Measurements from ENCODE around the gene KLHL28. TPM values are rescaled to one million over a fixed set of nuclear protein-coding genes. Genes with fewer than 3 reads are reported as not detected.

Gene KLHL28
- total RNA-seq, 2 donors from 2014 or later = 13.8 to 16.5 TPM

- no peaks in the 10 kb centered on the region for H3K27me3 Mint-ChIP-seq
- peak overlapping the region in 1 of 2 donors; percentile 40 for H3K27ac Mint-ChIP-seq
- H3K4me1 Mint-ChIP-seq (ENCODE audit: low read depth in 2 of 2) = peaks cover 17 to 20% of the 10 kb centered on the region in 2 donors
- no peaks in the 10 kb centered on the region for H3K36me3 Mint-ChIP-seq
- no peaks in the 10 kb centered on the region for H3K9me3 Mint-ChIP-seq
- DNase-seq (ENCODE audit: low spot score) = no peak
- no peak overlapping the region for H3K4me3 Mint-ChIP-seq
- no peak for ATAC-seq
Observed at GRCh38 chr14:44952391-44953110, 9.2 kb downstream of the KLHL28 start.

GRCh38 chr14:44951051-44951450, 10.7 kb downstream of the KLHL28 start:
- ATAC-seq = no peak
- Mint-ChIP-seq H3K4me3 (no peak overlapping the region), H3K27me3 (no peaks in the 10 kb centered on the region), H3K4me1 (ENCODE audit: low read depth in 2 of 2) (peaks cover 18 to 20% of the 10 kb centered on the region in 2 donors), H3K9me3 (no peaks in the 10 kb centered on the region), H3K27ac (no peak overlapping the region), H3K36me3 (peaks cover 7% of the 10 kb centered on the region)
- no peak for DNase-seq (ENCODE audit: low spot score)

- Mint-ChIP-seq H3K4me1 (ENCODE audit: low read depth in 2 of 2) (peaks cover 18 to 31% of the 10 kb centered on the region in 2 donors), H3K36me3 (peaks cover 41% of the 10 kb centered on the region), H3K9me3 (no peaks in the 10 kb centered on the region), H3K27ac (no peak overlapping the region), H3K27me3 (no peaks in the 10 kb centered on the region), H3K4me3 (no peak overlapping the region)
- ATAC-seq (no peak), DNase-seq (ENCODE audit: low spot score) (no peak)
Observed at GRCh38 chr14:44945264-44945663, 16.5 kb downstream of the KLHL28 start.

- Mint-ChIP-seq H3K4me1 (ENCODE audit: low read depth in 2 of 2) (peaks cover 18 to 25% of the 10 kb centered on the region in 2 donors), H3K36me3 (peaks cover 48% of the 10 kb centered on the region), H3K9me3 (no peaks in the 10 kb centered on the region), H3K27me3 (no peaks in the 10 kb centered on the region), H3K4me3 (no peak overlapping the region), H3K27ac (no peak overlapping the region)
- DNase-seq (ENCODE audit: low spot score) (no peak), ATAC-seq (no peak)
Observed at GRCh38 chr14:44944107-44944506, 17.6 kb downstream of the KLHL28 start.

GRCh38 chr14:44942436-44942835, 19.3 kb downstream of the KLHL28 start:
- H3K4me3 Mint-ChIP-seq = no peak overlapping the region

GRCh38 chr14:44941591-44941990, 20.2 kb downstream of the KLHL28 start:
- DNase-seq (ENCODE audit: low spot score) = no peak
- H3K4me3 Mint-ChIP-seq = no peak overlapping the region
- no peaks in the 10 kb centered on the region for H3K9me3 Mint-ChIP-seq
- peaks cover 18 to 26% of the 10 kb centered on the region in 2 donors for H3K4me1 Mint-ChIP-seq (ENCODE audit: low read depth in 2 of 2)
- no peaks in the 10 kb centered on the region for H3K27me3 Mint-ChIP-seq
- peaks cover 43% of the 10 kb centered on the region for H3K36me3 Mint-ChIP-seq
- peak overlapping the region in 1 of 2 donors; percentile 3 for H3K27ac Mint-ChIP-seq
- no peak for ATAC-seq

More at GRCh38 chr14:44942436-44942835, 19.3 kb downstream of the KLHL28 start:
- H3K36me3 Mint-ChIP-seq = peaks cover 48% of the 10 kb centered on the region
- no peaks in the 10 kb centered on the region for H3K9me3 Mint-ChIP-seq
- no peaks in the 10 kb centered on the region for H3K27me3 Mint-ChIP-seq
- peaks cover 22 to 25% of the 10 kb centered on the region in 2 donors for H3K4me1 Mint-ChIP-seq (ENCODE audit: low read depth in 2 of 2)
- DNase-seq (ENCODE audit: low spot score) (no peak), ATAC-seq (no peak)
- H3K27ac Mint-ChIP-seq = peak overlapping the region in 1 of 2 donors; percentile 3

GRCh38 chr14:44940944-44941343, 20.8 kb downstream of the KLHL28 start:
- Mint-ChIP-seq H3K9me3 (no peaks in the 10 kb centered on the region), H3K27ac (peak overlapping the region in 1 of 2 donors; percentile 20), H3K4me1 (ENCODE audit: low read depth in 2 of 2) (peaks cover 24 to 32% of the 10 kb centered on the region in 2 donors), H3K27me3 (no peaks in the 10 kb centered on the region), H3K36me3 (peaks cover 48% of the 10 kb centered on the region), H3K4me3 (no peak overlapping the region)
- DNase-seq (ENCODE audit: low spot score) (no peak), ATAC-seq (no peak)

- Mint-ChIP-seq H3K27ac (no peak overlapping the region), H3K27me3 (no peaks in the 10 kb centered on the region), H3K4me1 (ENCODE audit: low read depth in 2 of 2) (peaks cover 24 to 32% of the 10 kb centered on the region in 2 donors), H3K9me3 (no peaks in the 10 kb centered on the region), H3K4me3 (no peak overlapping the region), H3K36me3 (peaks cover 44% of the 10 kb centered on the region)
- DNase-seq (ENCODE audit: low spot score) = no peak
- ATAC-seq = no peak
Observed at GRCh38 chr14:44940211-44940610, 21.5 kb downstream of the KLHL28 start.

GRCh38 chr14:44937547-44937946, 24.2 kb downstream of the KLHL28 start:
- H3K27ac Mint-ChIP-seq = no peak overlapping the region
- ATAC-seq (no peak), DNase-seq (ENCODE audit: low spot score) (no peak)
- H3K4me3 Mint-ChIP-seq = no peak overlapping the region
- peaks cover 24 to 28% of the 10 kb centered on the region in 2 donors for H3K4me1 Mint-ChIP-seq (ENCODE audit: low read depth in 2 of 2)
- no peaks in the 10 kb centered on the region for H3K9me3 Mint-ChIP-seq
- H3K36me3 Mint-ChIP-seq = peaks cover 32% of the 10 kb centered on the region
- H3K27me3 Mint-ChIP-seq = no peaks in the 10 kb centered on the region

- Mint-ChIP-seq H3K36me3 (peaks cover 14% of the 10 kb centered on the region), H3K4me1 (ENCODE audit: low read depth in 2 of 2) (peaks cover 7 to 15% of the 10 kb centered on the region in 2 donors)
- DNase-seq (ENCODE audit: low spot score) = no peak
Observed at GRCh38 chr14:44935155-44935554, 26.6 kb downstream of the KLHL28 start.

GRCh38 chr14:44928793-44929192, 33.0 kb downstream of the KLHL28 start:
- no peaks in the 10 kb centered on the region for H3K9me3 Mint-ChIP-seq
- peaks cover 6 to 11% of the 10 kb centered on the region in 2 donors for H3K4me1 Mint-ChIP-seq (ENCODE audit: low read depth in 2 of 2)
- no peak for ATAC-seq
- H3K36me3 Mint-ChIP-seq = no peaks in the 10 kb centered on the region
- peak overlapping the region in 1 of 2 donors; percentile 47 for H3K27ac Mint-ChIP-seq
- H3K4me3 Mint-ChIP-seq = peak overlapping the region; percentile 12
- H3K27me3 Mint-ChIP-seq = no peaks in the 10 kb centered on the region
- no peak for DNase-seq (ENCODE audit: low spot score)

More at GRCh38 chr14:44935155-44935554, 26.6 kb downstream of the KLHL28 start:
- Mint-ChIP-seq H3K4me3 (no peak overlapping the region), H3K27me3 (no peaks in the 10 kb centered on the region), H3K27ac (no peak overlapping the region), H3K9me3 (no peaks in the 10 kb centered on the region)
- no peak for ATAC-seq

- Mint-ChIP-seq H3K36me3 (peaks cover 4% of the 10 kb centered on the region), H3K9me3 (peaks cover 3% of the 10 kb centered on the region), H3K27ac (no peak overlapping the region), H3K4me1 (ENCODE audit: low read depth in 2 of 2) (no peaks in the 10 kb centered on the region), H3K4me3 (no peak overlapping the region), H3K27me3 (peaks cover 20 to 27% of the 10 kb centered on the region in 2 donors)
- DNase-seq (ENCODE audit: low spot score) (no peak), ATAC-seq (no peak)
Observed at GRCh38 chr14:44914849-44915248, 46.9 kb downstream of the KLHL28 start.

GRCh38 chr14:44912041-44912869, 49.5 kb downstream of the KLHL28 start:
- Mint-ChIP-seq H3K36me3 (peaks cover 4% of the 10 kb centered on the region), H3K27ac (no peak overlapping the region), H3K27me3 (peaks cover 20 to 32% of the 10 kb centered on the region in 2 donors), H3K4me1 (ENCODE audit: low read depth in 2 of 2) (no peaks in the 10 kb centered on the region), H3K9me3 (peaks cover 3% of the 10 kb centered on the region), H3K4me3 (no peak overlapping the region)
- ATAC-seq = peak in 1 of 2 donors; percentile 31
- no peak for DNase-seq (ENCODE audit: low spot score)

- no peak for ATAC-seq
- Mint-ChIP-seq H3K27me3 (peaks cover 20 to 32% of the 10 kb centered on the region in 2 donors), H3K27ac (no peak overlapping the region), H3K9me3 (peaks cover 3% of the 10 kb centered on the region), H3K4me3 (no peak overlapping the region), H3K36me3 (peaks cover 4% of the 10 kb centered on the region), H3K4me1 (ENCODE audit: low read depth in 2 of 2) (no peaks in the 10 kb centered on the region)
- DNase-seq (ENCODE audit: low spot score) = no peak
Observed at GRCh38 chr14:44910821-44911220, 50.9 kb downstream of the KLHL28 start.
